MM.1S (cell line): ENCODE measurements around the gene TTC28.

ENCODE experiments used
- EZH2 ChIP-seq: fragments of 300-600 bp; sonication (generic); optimal IDR thresholded peaks from 2 replicates; pipeline ENCODE3; 2017; ENCODE audit warnings: low read depth, mild to moderate bottlenecking, antibody characterized with exemption, low read length, mixed read lengths
- TF ChIP-seq, protein P1 (sequence below): fragments of 300-600 bp; sonication (generic); IDR thresholded peaks from 2 replicates; pipeline ENCODE4 v1.5.1; 2016; ENCODE audit warnings: antibody characterized with exemption, low read length, mixed read lengths

DNA sequence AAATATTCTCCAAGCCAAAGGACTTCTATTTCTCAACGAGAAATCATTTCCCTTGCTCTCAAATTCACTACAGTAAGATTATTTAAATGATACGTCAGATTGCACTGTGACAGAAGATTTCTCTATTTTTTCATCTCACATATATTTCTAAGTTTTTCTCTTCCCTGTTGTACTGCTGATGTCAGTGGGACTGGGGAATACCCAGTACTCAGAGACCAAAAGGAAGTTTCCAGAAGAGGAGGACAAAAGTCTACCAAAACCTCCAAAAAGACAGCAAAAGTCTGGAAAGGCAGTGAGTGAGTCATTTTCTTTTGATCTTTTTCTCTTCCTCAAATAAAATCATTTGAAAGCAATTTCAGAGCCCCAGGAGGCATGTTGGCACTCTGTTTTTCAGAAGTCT, 610.8 kb downstream of the TTC28 start:
- TF ChIP-seq, protein P1, sequence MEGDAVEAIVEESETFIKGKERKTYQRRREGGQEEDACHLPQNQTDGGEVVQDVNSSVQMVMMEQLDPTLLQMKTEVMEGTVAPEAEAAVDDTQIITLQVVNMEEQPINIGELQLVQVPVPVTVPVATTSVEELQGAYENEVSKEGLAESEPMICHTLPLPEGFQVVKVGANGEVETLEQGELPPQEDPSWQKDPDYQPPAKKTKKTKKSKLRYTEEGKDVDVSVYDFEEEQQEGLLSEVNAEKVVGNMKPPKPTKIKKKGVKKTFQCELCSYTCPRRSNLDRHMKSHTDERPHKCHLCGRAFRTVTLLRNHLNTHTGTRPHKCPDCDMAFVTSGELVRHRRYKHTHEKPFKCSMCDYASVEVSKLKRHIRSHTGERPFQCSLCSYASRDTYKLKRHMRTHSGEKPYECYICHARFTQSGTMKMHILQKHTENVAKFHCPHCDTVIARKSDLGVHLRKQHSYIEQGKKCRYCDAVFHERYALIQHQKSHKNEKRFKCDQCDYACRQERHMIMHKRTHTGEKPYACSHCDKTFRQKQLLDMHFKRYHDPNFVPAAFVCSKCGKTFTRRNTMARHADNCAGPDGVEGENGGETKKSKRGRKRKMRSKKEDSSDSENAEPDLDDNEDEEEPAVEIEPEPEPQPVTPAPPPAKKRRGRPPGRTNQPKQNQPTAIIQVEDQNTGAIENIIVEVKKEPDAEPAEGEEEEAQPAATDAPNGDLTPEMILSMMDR: no peak
- no peak for TF ChIP-seq EZH2
